PC-9 (cell line): ENCODE measurements around the gene ORAI3. TPM values are rescaled to one million over a fixed set of nuclear protein-coding genes. Genes with fewer than 3 reads are reported as not detected.

ENCODE experiments used
- BruUV-seq: library from RNA; stranded (reverse); fragments of 400-500 nt; replicated peaks from 2 replicates; lab custom pipeline; 2021; lab: Mats Ljungman, UMichigan
- CTCF ChIA-PET: fragments of 300-600 bp; sonication (Branson Sonifier 250); formaldehyde crosslinking; loops from one replicate; lab custom pipeline; 2022; ENCODE audit warnings: antibody characterized with exemption; lab: Charles Lee
- POLR2A ChIA-PET: fragments of 300-600 bp; sonication (Branson Sonifier 250); formaldehyde crosslinking; loops from one replicate; lab custom pipeline; 2022; ENCODE audit warnings: antibody characterized with exemption; ENCODE audit not compliant: unreplicated experiment; lab: Charles Lee
- DNase-seq, 2 experiments: peaks; one replicate each; pipeline versions ENCODE4 v3.0.0 to v3.0.0-alpha.2; 2015 to 2022; ENCODE audit warnings: mixed read lengths in 1 of 2
- H2AFZ ChIP-seq: fragments of 200-600 bp; sonication (generic); 2 replicates; pipeline ENCODE4 v1.8.1; 2017; ENCODE audit warnings: antibody characterized with exemption
- H3F3A ChIP-seq: fragments of 200-600 bp; sonication (generic); 2 replicates; pipeline ENCODE4 v1.8.1; 2017; ENCODE audit warnings: antibody characterized with exemption, mild to moderate bottlenecking, low read depth; ENCODE audit not compliant: insufficient read depth
- H3K27ac ChIP-seq: fragments of 200-600 bp; sonication (generic); 2 replicates; pipeline ENCODE4 v1.6.1; 2016; ENCODE audit warnings: mixed run types
- H3K27me3 ChIP-seq: fragments of 200-600 bp; sonication (generic); 2 replicates; pipeline ENCODE4 v1.6.1; 2016; ENCODE audit warnings: low read depth, mixed run types; ENCODE audit not compliant: insufficient read depth
- H3K36me3 ChIP-seq: fragments of 200-600 bp; sonication (generic); 2 replicates; pipeline ENCODE4 v1.6.1; 2016; ENCODE audit warnings: low read depth, mixed run types
- H3K4me1 ChIP-seq: fragments of 200-600 bp; sonication (generic); replicated peaks from 2 replicates; pipeline ENCODE4 v1.6.1; 2016; ENCODE audit warnings: mixed run types; ENCODE audit not compliant: insufficient read depth
- H3K4me2 ChIP-seq: fragments of 200-600 bp; sonication (generic); 2 replicates; pipeline ENCODE4 v1.6.1; 2017; ENCODE audit warnings: mixed run types
- H3K4me3 ChIP-seq: fragments of 200-600 bp; sonication (generic); 2 replicates; pipeline ENCODE4 v1.6.1; 2016; ENCODE audit warnings: mixed run types
- H3K79me2 ChIP-seq: fragments of 200-600 bp; sonication (generic); 2 replicates; pipeline ENCODE4 v1.6.1; 2017; ENCODE audit warnings: low read depth, mixed run types
- H3K9me2 ChIP-seq: fragments of 200-600 bp; sonication (generic); 2 replicates; pipeline ENCODE4 v1.8.1; 2017; ENCODE audit warnings: mild to moderate bottlenecking; ENCODE audit not compliant: insufficient read depth
- H3K9me3 ChIP-seq: fragments of 200-600 bp; sonication (generic); 2 replicates; pipeline ENCODE4 v1.8.1; 2016; ENCODE audit warnings: low read depth; ENCODE audit not compliant: insufficient read depth
- H4K20me1 ChIP-seq: fragments of 200-600 bp; sonication (generic); 2 replicates; pipeline ENCODE4 v1.8.1; 2017; ENCODE audit not compliant: insufficient read depth
- EZH2 ChIP-seq: fragments of 200-600 bp; sonication (generic); IDR thresholded peaks from 2 replicates; pipeline ENCODE4 v1.8.0; 2017; ENCODE audit warnings: antibody characterized with exemption, low read depth
- intact Hi-C: fragments of 100-400 bp; cut with micrococcal nuclease; formaldehyde crosslinking; loops from one replicate; pipeline ENCODE4 v1.10.0; 2022; ENCODE audit not compliant: unreplicated experiment
- total RNA-seq: library from RNA; stranded (reverse); gene quantifications from 2 replicates; pipeline ENCODE4 v1.2.3, GENCODE V29; 2021
- TF ChIP-seq, protein P1 (sequence below): fragments of 200-600 bp; sonication (generic); conservative IDR thresholded peaks from 2 replicates; pipeline ENCODE4 v1.6.1; 2017; ENCODE audit warnings: mixed run types, antibody characterized with exemption, mild to moderate bottlenecking, moderate library complexity

ORAI3 gene
- total RNA-seq, 1 experiment from 2014 or later, result 43.5 TPM

DNA sequence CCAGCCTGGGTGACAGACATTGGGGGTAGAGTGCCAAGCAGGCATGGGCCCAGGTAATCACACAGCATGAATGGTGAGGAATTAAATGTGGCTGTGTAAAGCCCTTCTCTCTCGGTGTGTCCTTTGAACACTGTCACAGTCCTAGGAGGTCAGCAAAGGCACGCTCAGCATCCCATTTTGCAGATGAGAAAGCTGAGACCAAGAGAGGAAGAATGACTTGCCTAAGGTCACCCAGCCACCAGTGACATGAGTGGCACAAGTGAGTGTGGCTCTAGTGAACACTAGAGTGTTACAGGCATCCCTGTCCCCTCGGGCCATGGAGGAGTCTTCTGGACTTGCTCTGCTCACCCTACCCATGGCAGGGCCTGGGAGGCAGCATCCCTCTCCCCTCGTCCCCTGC, 41.8 kb upstream of the ORAI3 start:
- ChIA-PET CTCF (no interaction called here), POLR2A (interaction anchor here (0.8 kb wide), 1 partner anchor 335 kb away, joined by 3 read pairs; the partner anchor contains the start of gene ZNF688)
- 0 out of 2 replicates have a peak, but pooled peaks cover 6% of the 10 kb centered on the region for H3K4me1 ChIP-seq
- no peaks in the 10 kb centered on the region for H3K9me2 ChIP-seq
- H2AFZ ChIP-seq, result no peak overlapping the region
- H3K79me2 ChIP-seq, result no peaks in the 10 kb centered on the region
- no peak overlapping the region for H3K4me2 ChIP-seq
- H3K27ac ChIP-seq, result no peak overlapping the region
- no peak for TF ChIP-seq EZH2
- TF ChIP-seq, protein P1, sequence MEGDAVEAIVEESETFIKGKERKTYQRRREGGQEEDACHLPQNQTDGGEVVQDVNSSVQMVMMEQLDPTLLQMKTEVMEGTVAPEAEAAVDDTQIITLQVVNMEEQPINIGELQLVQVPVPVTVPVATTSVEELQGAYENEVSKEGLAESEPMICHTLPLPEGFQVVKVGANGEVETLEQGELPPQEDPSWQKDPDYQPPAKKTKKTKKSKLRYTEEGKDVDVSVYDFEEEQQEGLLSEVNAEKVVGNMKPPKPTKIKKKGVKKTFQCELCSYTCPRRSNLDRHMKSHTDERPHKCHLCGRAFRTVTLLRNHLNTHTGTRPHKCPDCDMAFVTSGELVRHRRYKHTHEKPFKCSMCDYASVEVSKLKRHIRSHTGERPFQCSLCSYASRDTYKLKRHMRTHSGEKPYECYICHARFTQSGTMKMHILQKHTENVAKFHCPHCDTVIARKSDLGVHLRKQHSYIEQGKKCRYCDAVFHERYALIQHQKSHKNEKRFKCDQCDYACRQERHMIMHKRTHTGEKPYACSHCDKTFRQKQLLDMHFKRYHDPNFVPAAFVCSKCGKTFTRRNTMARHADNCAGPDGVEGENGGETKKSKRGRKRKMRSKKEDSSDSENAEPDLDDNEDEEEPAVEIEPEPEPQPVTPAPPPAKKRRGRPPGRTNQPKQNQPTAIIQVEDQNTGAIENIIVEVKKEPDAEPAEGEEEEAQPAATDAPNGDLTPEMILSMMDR, result no peak
- peaks cover 31% of the 10 kb centered on the region; the same call in 1 of the 2 replicates for H3F3A ChIP-seq
- no peaks in the 10 kb centered on the region for H3K27me3 ChIP-seq
- intact Hi-C loops, result no loop called here
- DNase-seq, result no peak
- BruUV-seq, result no TSS peak
- no peaks in the 10 kb centered on the region for H3K9me3 ChIP-seq
- no peaks in the 10 kb centered on the region for H3K36me3 ChIP-seq
- no peaks in the 10 kb centered on the region for H4K20me1 ChIP-seq
- no peak overlapping the region for H3K4me3 ChIP-seq

DNA sequence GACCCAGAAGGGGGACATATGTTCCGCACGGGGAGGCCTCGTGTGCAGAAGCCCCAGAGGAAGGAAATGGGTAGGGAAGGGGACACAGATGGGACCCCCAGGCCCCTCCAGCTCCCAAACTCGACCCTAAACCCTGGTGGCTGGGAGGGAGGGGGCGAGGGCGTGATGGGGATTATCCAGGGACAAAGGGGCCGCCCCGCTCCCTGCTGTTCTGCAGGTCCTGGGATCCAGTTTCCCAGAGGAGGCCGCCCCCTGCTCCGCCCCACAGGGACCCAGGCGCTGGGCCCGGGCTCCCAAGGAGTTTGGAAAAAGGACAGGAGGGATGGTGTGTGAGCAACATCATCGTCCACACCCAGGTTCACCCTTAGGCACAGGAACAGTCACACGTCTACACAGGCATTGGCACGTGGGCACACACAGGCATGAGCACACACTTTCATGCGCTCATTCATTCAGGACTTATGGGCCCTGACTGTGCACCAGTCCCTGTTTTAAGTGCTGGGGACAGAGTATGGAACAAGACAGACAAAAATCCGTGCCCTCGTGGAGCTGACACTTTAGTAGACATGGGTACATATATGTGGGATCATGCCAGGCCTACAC, 38.3 kb upstream of the ORAI3 start:
- POLR2A ChIA-PET, result no interaction called here
- BruUV-seq, result no TSS peak
- Histone ChIP-seq H3K27me3 (no peaks in the 10 kb centered on the region), H3K4me3 (no peak overlapping the region), H3F3A (peaks cover 22% of the 10 kb centered on the region; the same call in 1 of the 2 replicates), H3K36me3 (no peaks in the 10 kb centered on the region), H3K9me2 (no peaks in the 10 kb centered on the region), H3K4me1 (no peaks in the 10 kb centered on the region), H2AFZ (no peak overlapping the region), H3K4me2 (no peak overlapping the region), H3K79me2 (no peaks in the 10 kb centered on the region), H3K9me3 (no peaks in the 10 kb centered on the region), H3K27ac (no peak overlapping the region), H4K20me1 (no peaks in the 10 kb centered on the region)
- CTCF ChIA-PET, result no interaction called here
- TF ChIP-seq, protein P1, result no peak
- TF ChIP-seq EZH2, result no peak
- intact Hi-C loops, result no loop called here
- DNase-seq, result no peak

DNA sequence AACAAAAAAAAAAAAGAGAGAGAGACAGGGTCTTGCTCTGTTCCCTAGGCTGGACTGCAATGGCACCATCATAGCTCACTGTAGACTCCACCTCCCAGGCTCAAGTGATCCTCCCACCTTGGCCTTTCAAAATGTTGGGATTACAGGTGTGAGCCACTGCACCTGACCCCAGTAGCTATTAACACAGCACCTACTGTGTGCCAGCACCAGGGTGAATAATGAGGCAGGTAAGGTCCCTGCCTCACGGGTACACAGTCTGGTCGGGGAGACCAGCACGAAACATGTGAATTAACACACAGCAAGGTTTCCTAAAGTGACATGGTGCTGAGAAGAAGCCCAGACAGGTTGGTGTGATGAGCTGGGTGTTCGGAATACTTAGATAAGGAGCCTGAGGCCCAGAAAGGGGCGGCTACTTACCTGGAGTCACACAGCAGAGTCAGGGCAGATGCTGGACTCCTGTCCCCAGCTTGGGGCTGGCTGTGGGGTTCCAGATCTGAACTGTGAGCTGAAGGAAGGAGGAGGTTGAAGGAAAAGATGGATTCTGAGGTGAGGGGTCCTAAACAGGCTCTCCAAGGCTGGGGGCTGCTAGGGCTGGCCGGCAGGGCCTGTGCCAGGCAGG, 36.0 kb upstream of the ORAI3 start:
- Histone ChIP-seq H3K4me1 (no peaks in the 10 kb centered on the region), H3K36me3 (no peaks in the 10 kb centered on the region), H3K9me2 (no peaks in the 10 kb centered on the region), H2AFZ (no peak overlapping the region), H3K27me3 (no peaks in the 10 kb centered on the region), H3K4me2 (no peak overlapping the region), H4K20me1 (no peaks in the 10 kb centered on the region), H3K79me2 (no peaks in the 10 kb centered on the region), H3F3A (peaks cover 10% of the 10 kb centered on the region; the same call in 1 of the 2 replicates), H3K4me3 (no peak overlapping the region), H3K9me3 (no peaks in the 10 kb centered on the region), H3K27ac (no peak overlapping the region)
- ChIA-PET CTCF (interaction anchor here (0.6 kb wide), 1 partner anchor 15 kb away, joined by 3 read pairs; no protein-coding TSS in a partner anchor), POLR2A (interaction anchor here (0.5 kb wide), 1 partner anchor 17 kb away, joined by 3 read pairs; the partner anchor contains the start of gene CTF1)
- DNase-seq, result no peak
- intact Hi-C loops, result no loop called here
- no TSS peak for BruUV-seq
- TF ChIP-seq EZH2, result no peak
- TF ChIP-seq, protein P1, result no peak
